ENCODE data around the gene SLC2A13. TPM values are rescaled to one million over a fixed set of nuclear protein-coding genes. Genes with fewer than 3 reads are reported as not detected.

SLC2A13 gene
- total and polyA plus RNA-seq, 10 of the 15 experiments (the other 5 are each of a cell fraction or from before 2014, with no cell fraction given), result 0.05 to 3.7 (median 0.25) TPM

DNA sequence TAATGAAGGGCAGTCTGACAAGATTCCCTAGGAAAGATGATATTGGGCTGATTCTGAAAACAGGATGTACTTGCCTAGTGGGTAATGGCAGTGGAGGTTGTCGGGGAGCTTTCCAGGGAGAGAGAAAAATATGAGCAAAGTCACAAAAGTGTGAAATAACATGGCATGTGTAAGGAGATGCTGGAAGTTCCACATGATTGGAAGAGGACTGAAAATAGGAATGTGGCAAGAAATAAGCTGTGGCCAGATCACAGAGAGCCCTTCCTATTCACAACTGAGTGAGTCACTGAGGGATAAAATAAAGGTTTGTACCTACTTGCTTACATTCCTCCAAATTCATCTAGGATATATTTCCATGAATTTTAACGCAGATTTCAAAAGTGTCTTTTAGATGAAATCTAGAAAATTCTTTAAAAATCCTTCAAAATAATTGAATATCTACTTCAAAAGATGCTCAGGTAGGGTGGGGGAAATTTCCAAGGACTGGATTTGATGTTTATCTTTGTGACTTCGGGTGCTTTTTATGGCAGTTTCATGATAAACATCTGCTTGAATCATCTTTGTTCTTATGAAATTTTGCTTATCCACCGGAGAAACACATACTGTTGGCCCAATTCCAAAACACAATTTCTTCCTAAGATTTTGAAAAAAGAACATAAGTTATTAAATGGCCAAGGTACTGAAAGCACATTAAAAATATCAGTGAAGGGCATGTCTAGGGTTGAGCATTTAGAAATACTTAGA is 36.3 kb upstream of the SLC2A13 start:
- intact Hi-C loops (cut with micrococcal nuclease; ENCODE audit: unreplicated experiment), result no loop called here
- TF ChIP-seq BHLHE40 (IDR thresholded peaks at IDR 0.05; ENCODE audit: borderline replicate concordance in 1 of 2, low read depth in 2 of 2, low read length in 1 of 2) (no peak), ZNF384 (IDR thresholded peaks at IDR 0.05; ENCODE audit: borderline replicate concordance, low read depth, low read length) (no peak), TCF3 (IDR thresholded peaks at IDR 0.05; ENCODE audit: borderline replicate concordance, insufficient read depth, low read depth, low read length) (no peak), LARP7 (IDR thresholded peaks at IDR 0.05) (no peak), ZBED1 (IDR thresholded peaks at IDR 0.05; ENCODE audit: borderline replicate concordance) (no peak), SREBF1 (IDR thresholded peaks at IDR 0.05; ENCODE audit: low read length) (no peak), NFXL1 (IDR thresholded peaks at IDR 0.05; ENCODE audit: borderline replicate concordance) (no peak), MYC (IDR thresholded peaks at IDR 0.05; ENCODE audit: insufficient read depth, insufficient read length, insufficient replicate concordance, low read length, severe bottlenecking) (no peak), RBBP5 (conservative IDR thresholded peaks at IDR 0.05) (no peak), HDAC2 (IDR thresholded peaks at IDR 0.05) (no peak), RFX5 (IDR thresholded peaks at IDR 0.05; ENCODE audit: low read depth, low read length) (no peak), ZSCAN29 (IDR thresholded peaks at IDR 0.05) (no peak)
- TF ChIP-seq, protein P1, sequence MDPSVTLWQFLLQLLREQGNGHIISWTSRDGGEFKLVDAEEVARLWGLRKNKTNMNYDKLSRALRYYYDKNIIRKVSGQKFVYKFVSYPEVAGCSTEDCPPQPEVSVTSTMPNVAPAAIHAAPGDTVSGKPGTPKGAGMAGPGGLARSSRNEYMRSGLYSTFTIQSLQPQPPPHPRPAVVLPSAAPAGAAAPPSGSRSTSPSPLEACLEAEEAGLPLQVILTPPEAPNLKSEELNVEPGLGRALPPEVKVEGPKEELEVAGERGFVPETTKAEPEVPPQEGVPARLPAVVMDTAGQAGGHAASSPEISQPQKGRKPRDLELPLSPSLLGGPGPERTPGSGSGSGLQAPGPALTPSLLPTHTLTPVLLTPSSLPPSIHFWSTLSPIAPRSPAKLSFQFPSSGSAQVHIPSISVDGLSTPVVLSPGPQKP (IDR thresholded peaks at IDR 0.05; ENCODE audit: low read depth, low read length), result no peak
- TF ChIP-seq, protein P2, sequence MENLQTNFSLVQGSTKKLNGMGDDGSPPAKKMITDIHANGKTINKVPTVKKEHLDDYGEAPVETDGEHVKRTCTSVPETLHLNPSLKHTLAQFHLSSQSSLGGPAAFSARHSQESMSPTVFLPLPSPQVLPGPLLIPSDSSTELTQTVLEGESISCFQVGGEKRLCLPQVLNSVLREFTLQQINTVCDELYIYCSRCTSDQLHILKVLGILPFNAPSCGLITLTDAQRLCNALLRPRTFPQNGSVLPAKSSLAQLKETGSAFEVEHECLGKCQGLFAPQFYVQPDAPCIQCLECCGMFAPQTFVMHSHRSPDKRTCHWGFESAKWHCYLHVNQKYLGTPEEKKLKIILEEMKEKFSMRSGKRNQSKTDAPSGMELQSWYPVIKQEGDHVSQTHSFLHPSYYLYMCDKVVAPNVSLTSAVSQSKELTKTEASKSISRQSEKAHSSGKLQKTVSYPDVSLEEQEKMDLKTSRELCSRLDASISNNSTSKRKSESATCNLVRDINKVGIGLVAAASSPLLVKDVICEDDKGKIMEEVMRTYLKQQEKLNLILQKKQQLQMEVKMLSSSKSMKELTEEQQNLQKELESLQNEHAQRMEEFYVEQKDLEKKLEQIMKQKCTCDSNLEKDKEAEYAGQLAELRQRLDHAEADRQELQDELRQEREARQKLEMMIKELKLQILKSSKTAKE (IDR thresholded peaks at IDR 0.05; ENCODE audit: low read depth, poor library complexity, severe bottlenecking), result no peak
- TF ChIP-seq, protein P3, sequence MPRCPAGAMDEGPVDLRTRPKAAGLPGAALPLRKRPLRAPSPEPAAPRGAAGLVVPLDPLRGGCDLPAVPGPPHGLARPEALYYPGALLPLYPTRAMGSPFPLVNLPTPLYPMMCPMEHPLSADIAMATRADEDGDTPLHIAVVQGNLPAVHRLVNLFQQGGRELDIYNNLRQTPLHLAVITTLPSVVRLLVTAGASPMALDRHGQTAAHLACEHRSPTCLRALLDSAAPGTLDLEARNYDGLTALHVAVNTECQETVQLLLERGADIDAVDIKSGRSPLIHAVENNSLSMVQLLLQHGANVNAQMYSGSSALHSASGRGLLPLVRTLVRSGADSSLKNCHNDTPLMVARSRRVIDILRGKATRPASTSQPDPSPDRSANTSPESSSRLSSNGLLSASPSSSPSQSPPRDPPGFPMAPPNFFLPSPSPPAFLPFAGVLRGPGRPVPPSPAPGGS (IDR thresholded peaks at IDR 0.05; ENCODE audit: borderline replicate concordance, insufficient read depth, low read depth, low read length, poor library complexity, severe bottlenecking), result no peak
- TF ChIP-seq, protein P4, sequence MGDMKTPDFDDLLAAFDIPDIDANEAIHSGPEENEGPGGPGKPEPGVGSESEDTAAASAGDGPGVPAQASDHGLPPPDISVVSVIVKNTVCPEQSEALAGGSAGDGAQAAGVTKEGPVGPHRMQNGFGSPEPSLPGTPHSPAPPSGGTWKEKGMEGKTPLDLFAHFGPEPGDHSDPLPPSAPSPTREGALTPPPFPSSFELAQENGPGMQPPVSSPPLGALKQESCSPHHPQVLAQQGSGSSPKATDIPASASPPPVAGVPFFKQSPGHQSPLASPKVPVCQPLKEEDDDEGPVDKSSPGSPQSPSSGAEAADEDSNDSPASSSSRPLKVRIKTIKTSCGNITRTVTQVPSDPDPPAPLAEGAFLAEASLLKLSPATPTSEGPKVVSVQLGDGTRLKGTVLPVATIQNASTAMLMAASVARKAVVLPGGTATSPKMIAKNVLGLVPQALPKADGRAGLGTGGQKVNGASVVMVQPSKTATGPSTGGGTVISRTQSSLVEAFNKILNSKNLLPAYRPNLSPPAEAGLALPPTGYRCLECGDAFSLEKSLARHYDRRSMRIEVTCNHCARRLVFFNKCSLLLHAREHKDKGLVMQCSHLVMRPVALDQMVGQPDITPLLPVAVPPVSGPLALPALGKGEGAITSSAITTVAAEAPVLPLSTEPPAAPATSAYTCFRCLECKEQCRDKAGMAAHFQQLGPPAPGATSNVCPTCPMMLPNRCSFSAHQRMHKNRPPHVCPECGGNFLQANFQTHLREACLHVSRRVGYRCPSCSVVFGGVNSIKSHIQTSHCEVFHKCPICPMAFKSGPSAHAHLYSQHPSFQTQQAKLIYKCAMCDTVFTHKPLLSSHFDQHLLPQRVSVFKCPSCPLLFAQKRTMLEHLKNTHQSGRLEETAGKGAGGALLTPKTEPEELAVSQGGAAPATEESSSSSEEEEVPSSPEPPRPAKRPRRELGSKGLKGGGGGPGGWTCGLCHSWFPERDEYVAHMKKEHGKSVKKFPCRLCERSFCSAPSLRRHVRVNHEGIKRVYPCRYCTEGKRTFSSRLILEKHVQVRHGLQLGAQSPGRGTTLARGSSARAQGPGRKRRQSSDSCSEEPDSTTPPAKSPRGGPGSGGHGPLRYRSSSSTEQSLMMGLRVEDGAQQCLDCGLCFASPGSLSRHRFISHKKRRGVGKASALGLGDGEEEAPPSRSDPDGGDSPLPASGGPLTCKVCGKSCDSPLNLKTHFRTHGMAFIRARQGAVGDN (IDR thresholded peaks at IDR 0.05), result no peak

More for the DNA sequence above, 36.3 kb upstream of the SLC2A13 start:
- H3K79me2 ChIP-seq (ENCODE audit: control insufficient read depth, insufficient read depth, low read length), result no peaks in the 10 kb centered on the region
- no peaks in the 10 kb centered on the region for H3K36me3 ChIP-seq (ENCODE audit: control insufficient read depth in 2 of 2, insufficient read depth in 2 of 2, low read length in 1 of 2)
- no peak for DNase-seq (ENCODE audit: low read depth, low spot score)
- ChIA-PET POLR2A (no interaction called here), CTCF (no interaction called here), SMC1A (ENCODE audit: uncharacterized antibody, unreplicated experiment) (no interaction called here), RAD21 (ENCODE audit: unreplicated experiment) (no interaction called here)
- 56% methylated on average over 4 of the region's 4 CpGs for WGBS (ENCODE audit: insufficient coverage, insufficient replicate concordance, low lambda C conversion rate, missing lambda C conversion rate)
- no peak for FAIRE-seq
- H3K9ac ChIP-seq (ENCODE audit: control insufficient read depth, insufficient read depth, low read length), result no peak overlapping the region
- H3K9me3 ChIP-seq (replicated peaks; ENCODE audit: control insufficient read depth, insufficient read depth, low read length), result no peaks in the 10 kb centered on the region
- no peak overlapping the region for H3K4me3 ChIP-seq
- no peak overlapping the region for H2AFZ ChIP-seq (ENCODE audit: control insufficient read depth, low read depth, low read length)
- no peaks in the 10 kb centered on the region; a peak in 1 of 4 replicates for H3K27me3 ChIP-seq (replicated peaks in 1 of 2; ENCODE audit: control insufficient read depth in 2 of 2, insufficient read depth in 2 of 2, low read length in 1 of 2)
- H3K4me1 ChIP-seq (ENCODE audit: control insufficient read depth, insufficient read depth, low read length), result no peaks in the 10 kb centered on the region
- no peak overlapping the region for H3K27ac ChIP-seq (ENCODE audit: control insufficient read depth, insufficient read depth)
- H3K4me2 ChIP-seq (ENCODE audit: control insufficient read depth, insufficient read depth), result no peak overlapping the region
- BruUV-seq (replicated peaks), result no TSS peak
- no peaks in the 10 kb centered on the region for H4K20me1 ChIP-seq (ENCODE audit: control insufficient read depth, insufficient read depth)
- in situ Hi-C loops (cut with MboI), result no loop called here
- no peak for ATAC-seq

Measured in GM12878 (cell line).